Lower lobe of right lung (tissue), 2 donors: ENCODE results near the gene KIRREL3. TPM values are rescaled to one million over a fixed set of nuclear protein-coding genes. Genes with fewer than 3 reads are reported as not detected.
A peak's percentile ranks its signal among the peaks of the same experiment; 100 is the strongest.

Source experiments
- ATAC-seq, 2 donors: fragments of 200-7000 bp; cut with Tn5 transposase; one replicate each; pipeline ENCODE4 v1.9.1; 2020 to 2022; ENCODE audit warnings: mild to moderate bottlenecking in 2 of 2, moderate library complexity in 2 of 2
- DNase-seq: peaks from one replicate; pipeline ENCODE4 v3.0.0-alpha.2; 2020
- H3K27ac ChIP-seq: fragments of 200-600 bp; one replicate; pipeline ENCODE4 v1.8.0; 2022
- H3K27me3 ChIP-seq: fragments of 200-600 bp; one replicate; pipeline ENCODE4 v1.8.0; 2022; ENCODE audit warnings: low read depth
- H3K36me3 ChIP-seq: fragments of 200-600 bp; one replicate; pipeline ENCODE4 v1.8.0; 2022; ENCODE audit warnings: mild to moderate bottlenecking
- H3K4me1 ChIP-seq: fragments of 200-600 bp; one replicate; pipeline ENCODE4 v1.8.0; 2022
- H3K4me3 ChIP-seq: fragments of 200-600 bp; one replicate; pipeline ENCODE4 v1.8.0; 2022; ENCODE audit warnings: mild to moderate bottlenecking
- H3K9me3 ChIP-seq: fragments of 200-600 bp; one replicate; pipeline ENCODE4 v1.8.0; 2022
- CTCF ChIP-seq: fragments of 200-600 bp; IDR thresholded peaks from one replicate; pipeline ENCODE4 v1.8.0; 2022; ENCODE audit warnings: antibody characterized with exemption, mild to moderate bottlenecking
- intact Hi-C: fragments of 100-400 bp; cut with DNase I; formaldehyde crosslinking; loops from one replicate; pipeline ENCODE4 v1.11.0; 2022
- total RNA-seq: library from RNA; stranded (reverse); fragmentation: NEBNext Ultra II Directional; extraction: Animal tissue kit (Norgen Biotek cat#: 25700); gene quantifications from one replicate; pipeline ENCODE4 v1.2.1, GENCODE V29; 2021
- donor health status: DM: no; HTN: yes; CAD: no; lungs with severe emphysema.

KIRREL3 gene
- total RNA-seq, 1 donor from 2014 or later: 0.15 TPM

GRCh38 chr11:126473269-126473668 lies 527.3 kb downstream of the KIRREL3 start:
- peaks cover 16% of the 10 kb centered on the region for H3K4me1 ChIP-seq
- intact Hi-C loops: no loop called here
- no peak for TF ChIP-seq CTCF
- H3K4me3 ChIP-seq: no peak overlapping the region
- H3K27me3 ChIP-seq: no peaks in the 10 kb centered on the region
- DNase-seq (no peak), ATAC-seq (no peak)
- H3K27ac ChIP-seq: no peak overlapping the region
- H3K9me3 ChIP-seq: no peaks in the 10 kb centered on the region
- no peaks in the 10 kb centered on the region for H3K36me3 ChIP-seq

- ATAC-seq (no peak), DNase-seq (no peak)
- H3K27me3 ChIP-seq: no peaks in the 10 kb centered on the region
- intact Hi-C loops: no loop called here
- H3K27ac ChIP-seq: peak overlapping the region; percentile 39
- H3K36me3 ChIP-seq: no peaks in the 10 kb centered on the region
- no peak for TF ChIP-seq CTCF
- H3K4me1 ChIP-seq: peaks cover 45% of the 10 kb centered on the region
- no peak overlapping the region for H3K4me3 ChIP-seq
- no peaks in the 10 kb centered on the region for H3K9me3 ChIP-seq
These were observed 531.3 kb downstream of the KIRREL3 start for GRCh38 chr11:126469311-126469710.

GRCh38 chr11:126468102-126468521 lies 532.5 kb downstream of the KIRREL3 start:
- peaks cover 45% of the 10 kb centered on the region for H3K4me1 ChIP-seq
- intact Hi-C loops: no loop called here

GRCh38 chr11:126467471-126467870 lies 533.1 kb downstream of the KIRREL3 start:
- Histone ChIP-seq H3K9me3 (no peaks in the 10 kb centered on the region), H3K4me3 (no peak overlapping the region), H3K27ac (peak overlapping the region; percentile 39), H3K4me1 (peaks cover 45% of the 10 kb centered on the region), H3K27me3 (no peaks in the 10 kb centered on the region), H3K36me3 (no peaks in the 10 kb centered on the region)
- DNase-seq (no peak), ATAC-seq (no peak)
- intact Hi-C loops: no loop called here
- no peak for TF ChIP-seq CTCF

More at GRCh38 chr11:126468102-126468521, 532.5 kb downstream of the KIRREL3 start:
- no peak for TF ChIP-seq CTCF
- Histone ChIP-seq H3K4me3 (no peak overlapping the region), H3K36me3 (no peaks in the 10 kb centered on the region), H3K27ac (peak overlapping the region; percentile 39), H3K27me3 (no peaks in the 10 kb centered on the region), H3K9me3 (no peaks in the 10 kb centered on the region)
- no peak for DNase-seq
- peak in 1 of 2 donors; percentile 55 for ATAC-seq

GRCh38 chr11:126467046-126467370 lies 533.6 kb downstream of the KIRREL3 start:
- Histone ChIP-seq H3K27ac (peak overlapping the region; percentile 39), H3K4me3 (no peak overlapping the region), H3K4me1 (peaks cover 45% of the 10 kb centered on the region), H3K27me3 (no peaks in the 10 kb centered on the region), H3K36me3 (no peaks in the 10 kb centered on the region), H3K9me3 (no peaks in the 10 kb centered on the region)
- ATAC-seq: no peak
- no peak for DNase-seq
- intact Hi-C loops: no loop called here
- TF ChIP-seq CTCF: no peak
